Adrenal gland (tissue), 12 donors: ENCODE measurements around the gene G6PC1. TPM values are rescaled to one million over a fixed set of nuclear protein-coding genes. Genes with fewer than 3 reads are reported as not detected.
"Not testable (repeated sequence)": the region's sequence is repeated elsewhere in the genome, so short reads cannot be mapped to it uniquely, and the experiment has no call there.

Experiments
- DNase-seq, 7 donors: peaks; one replicate each; pipeline ENCODE4 v3.0.0-alpha.2; 2019 to 2020
- H3K27ac ChIP-seq, 5 donors: fragments of 200-600 bp; sonication (generic) in 4 of 5; 1 replicate in 3 of 5; 2 replicates in 2 of 5; pipeline versions ENCODE4 v1.5.1 to v1.8.0; 2016 to 2020; ENCODE audit warnings: mild to moderate bottlenecking in 1 of 5
- H3K27me3 ChIP-seq: fragments of 200-600 bp; 2 replicates; pipeline ENCODE4 v1.8.0; 2021
- H3K36me3 ChIP-seq, 2 donors: fragments of 200-600 bp; replicated peaks in 1 of 2; 1 replicate in 1 of 2; 2 replicates in 1 of 2; pipeline versions ENCODE4 v1.5.1 to v1.8.0; 2018 to 2022
- H3K4me1 ChIP-seq, 2 donors: fragments of 200-600 bp; replicated peaks in 1 of 2; 1 replicate in 1 of 2; 2 replicates in 1 of 2; pipeline versions ENCODE4 v1.5.1 to v1.8.0; 2018 to 2021
- H3K4me3 ChIP-seq, 4 donors: fragments of 200-600 bp; sonication (generic) in 3 of 4; one replicate each; pipeline ENCODE4 v1.5.1; 2016 to 2018
- H3K9me3 ChIP-seq, 3 donors: fragments of 200-600 bp; sonication (generic) in 1 of 3; replicated peaks in 1 of 3; 1 replicate in 2 of 3; 2 replicates in 1 of 3; pipeline versions ENCODE4 v1.5.1 to v1.8.0; 2016 to 2021
- POLR2A ChIP-seq, 2 donors: fragments of 450-650 bp; IDR thresholded peaks; one replicate each; pipeline ENCODE4 v1.6.1; 2017; ENCODE audit warnings: antibody characterized with exemption in 2 of 2, mild to moderate bottlenecking in 2 of 2, moderate library complexity in 1 of 2
- WGBS, 4 donors: extraction: QIAGEN DNeasy Blood & Tissue Kit in 2 of 4; methylation state at CpG; one replicate each; pipeline versions ENCODE4 v1.1.5 to v1.1.7; 2013 to 2017; 5-methylcytosine and 5-hydroxymethylcytosine counted together
- intact Hi-C, 2 donors: fragments of 100-400 bp; cut with DNase I; formaldehyde crosslinking; loops; one replicate each; pipeline versions ENCODE4 v1.14.1 to v1.15.0; 2022 to 2023
- polyA plus RNA-seq, 3 donors: library from polyadenylated mRNA; stranded (reverse); fragments of 200-250 nt in 2 of 3; fragments of 350-450 nt in 1 of 3; fragmentation: Illumina TruSeq in 1 of 3; extraction: RNeasy Lipid Tissue Mini Kit (QIAGEN cat#74804) in 1 of 3; gene quantifications; one replicate each; pipeline ENCODE4 v1.2.3, GENCODE V29; 2013 to 2014
- total RNA-seq, 9 donors: library from RNA; depleted of rRNA in 4 of 9; stranded (reverse); fragments of >200 nt in 4 of 9; fragments of 120-200 nt in 1 of 9; fragmentation: NEBNext Ultra II Directional in 1 of 9; extraction: Animal tissue kit (Norgen Biotek cat#: 25700) in 1 of 9; gene quantifications; one replicate each; pipeline versions ENCODE4 v1.1.0 to v1.2.4, GENCODE V29; 2013 to 2023
- TF ChIP-seq, protein P1 (sequence below), 6 experiments: fragments of 450-650 bp in 4 of 6; fragments of 200-600 bp in 2 of 6; sonication (generic) in 1 of 6; IDR thresholded peaks; 1 replicate in 5 of 6; 2 replicates in 1 of 6; pipeline versions ENCODE4 v1.5.1 to v1.8.0; 2016 to 2021; ENCODE audit warnings: antibody characterized with exemption in 6 of 6, mild to moderate bottlenecking in 2 of 6, moderate library complexity in 1 of 6
- donor health status: healthy with polysubstance abuse.
- donor health status: Bipolar disorder and iron deficiency.
- donor health status: DM: yes; HTN: yes; CAD: no.
- donor health status: DM: no; HTN: no; CAD: no.
- donor health status: DM: no; HTN: no; CAD: no.
- donor health status: DM: yes; HTN: yes; CAD: no.

G6PC1 gene
- total and polyA plus RNA-seq, 12 donors = 0.09 to 0.18 (median 0.14) TPM; not detected in 8

GRCh38 chr17:42894283-42895184, 6.1 kb upstream of the G6PC1 start:
- Histone ChIP-seq H3K9me3 (no peaks in the 10 kb centered on the region), H3K4me3 (no peak overlapping the region), H3K4me1 (peaks cover 11 to 13% of the 10 kb centered on the region in 2 donors), H3K36me3 (no peaks in the 10 kb centered on the region), H3K27me3 (no peaks in the 10 kb centered on the region), H3K27ac (peak overlapping the region in 2 of 5 donors; percentile 21 to 71)
- 68 to 85% (median 78%) methylated on average over 12 of the region's 12 CpGs for WGBS, 4 donors
- no peak for TF ChIP-seq POLR2A (IDR thresholded peaks at IDR 0.05)
- TF ChIP-seq, protein P1, sequence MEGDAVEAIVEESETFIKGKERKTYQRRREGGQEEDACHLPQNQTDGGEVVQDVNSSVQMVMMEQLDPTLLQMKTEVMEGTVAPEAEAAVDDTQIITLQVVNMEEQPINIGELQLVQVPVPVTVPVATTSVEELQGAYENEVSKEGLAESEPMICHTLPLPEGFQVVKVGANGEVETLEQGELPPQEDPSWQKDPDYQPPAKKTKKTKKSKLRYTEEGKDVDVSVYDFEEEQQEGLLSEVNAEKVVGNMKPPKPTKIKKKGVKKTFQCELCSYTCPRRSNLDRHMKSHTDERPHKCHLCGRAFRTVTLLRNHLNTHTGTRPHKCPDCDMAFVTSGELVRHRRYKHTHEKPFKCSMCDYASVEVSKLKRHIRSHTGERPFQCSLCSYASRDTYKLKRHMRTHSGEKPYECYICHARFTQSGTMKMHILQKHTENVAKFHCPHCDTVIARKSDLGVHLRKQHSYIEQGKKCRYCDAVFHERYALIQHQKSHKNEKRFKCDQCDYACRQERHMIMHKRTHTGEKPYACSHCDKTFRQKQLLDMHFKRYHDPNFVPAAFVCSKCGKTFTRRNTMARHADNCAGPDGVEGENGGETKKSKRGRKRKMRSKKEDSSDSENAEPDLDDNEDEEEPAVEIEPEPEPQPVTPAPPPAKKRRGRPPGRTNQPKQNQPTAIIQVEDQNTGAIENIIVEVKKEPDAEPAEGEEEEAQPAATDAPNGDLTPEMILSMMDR (IDR thresholded peaks at IDR 0.05) = no peak
- intact Hi-C loops = no loop called here
- DNase-seq = no peak

DNA sequence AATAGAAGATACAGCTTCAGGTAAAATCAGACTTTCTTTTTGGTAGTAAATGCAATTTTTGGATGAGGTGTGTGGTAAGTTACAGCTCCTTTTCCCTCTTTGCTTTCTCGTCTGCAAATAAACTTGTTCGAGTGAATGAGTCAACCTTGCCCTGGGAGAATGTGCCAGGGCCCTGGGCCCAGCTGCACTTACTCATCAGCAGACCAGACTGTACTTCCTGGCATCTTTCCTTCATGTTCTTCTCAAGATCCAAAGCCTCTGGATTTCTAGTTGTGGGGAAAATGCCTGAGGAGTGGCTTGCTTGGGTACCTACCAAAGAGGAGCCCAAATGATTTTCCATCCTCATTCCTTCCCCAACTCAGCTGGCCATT, 5.4 kb upstream of the G6PC1 start:
- 4 to 20% (median 11%) methylated on average over 2 of the region's 2 CpGs for WGBS, 4 donors

DNA sequence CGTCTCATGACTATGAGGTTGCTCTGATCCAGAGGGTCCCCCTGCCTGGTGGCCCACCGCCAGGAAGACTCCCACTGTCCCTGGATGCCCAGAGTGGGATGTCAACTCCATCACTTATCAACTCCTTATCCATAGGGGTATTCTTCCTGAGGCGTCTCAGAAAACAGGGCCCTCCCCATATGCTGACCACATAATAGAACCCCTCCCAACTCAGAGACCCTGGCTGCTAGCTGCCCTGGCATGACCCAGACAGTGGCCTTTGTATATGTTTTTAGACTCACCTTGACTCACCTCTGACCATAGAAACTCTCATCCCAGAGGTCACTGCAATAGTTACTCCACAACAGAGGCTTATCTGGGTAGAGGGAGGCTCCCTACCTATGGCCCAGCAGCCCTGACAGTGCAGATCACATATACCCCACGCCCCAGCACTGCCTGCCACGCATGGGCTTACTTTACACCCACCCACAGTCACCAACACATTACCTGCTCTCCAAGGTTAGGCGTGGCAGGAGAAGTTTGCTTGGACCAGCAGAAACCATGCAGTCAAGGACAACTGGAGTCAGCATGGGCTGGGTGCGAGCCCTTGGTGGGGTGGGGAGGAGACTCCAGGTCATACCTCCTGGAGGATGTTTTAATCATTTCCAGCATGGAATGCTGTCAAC, 2.3 kb upstream of the G6PC1 start:
- no peak for TF ChIP-seq POLR2A (IDR thresholded peaks at IDR 0.05)
- TF ChIP-seq, protein P1 (IDR thresholded peaks at IDR 0.05) = no peak
- intact Hi-C loops = no loop called here
- Histone ChIP-seq H3K27ac (no peak overlapping the region), H3K36me3 (no peaks in the 10 kb centered on the region), H3K4me1 (peaks cover 11 to 13% of the 10 kb centered on the region in 2 donors), H3K27me3 (no peaks in the 10 kb centered on the region), H3K9me3 (no peaks in the 10 kb centered on the region), H3K4me3 (no peak overlapping the region)
- DNase-seq = no peak
- WGBS, 4 donors = 77 to 93% (median 81%) methylated on average over 4 to 7 of the region's 7 CpGs

More for the DNA sequence above, 5.4 kb upstream of the G6PC1 start:
- Histone ChIP-seq H3K27ac (peak overlapping the region in 1 of 5 donors; percentile 47), H3K4me1 (peaks cover 11 to 13% of the 10 kb centered on the region in 2 donors), H3K4me3 (no peak overlapping the region), H3K36me3 (no peaks in the 10 kb centered on the region), H3K27me3 (no peaks in the 10 kb centered on the region), H3K9me3 (no peaks in the 10 kb centered on the region)
- TF ChIP-seq POLR2A (IDR thresholded peaks at IDR 0.05) = no peak
- TF ChIP-seq, protein P1 (IDR thresholded peaks at IDR 0.05) = no peak
- DNase-seq = peak; percentile 27 to 82 (median 71)
- intact Hi-C loops = no loop called here

- 67 to 90% (median 75%) methylated on average over 3 of the region's 3 CpGs for WGBS, 4 donors
- H3K4me3 ChIP-seq, H3K36me3 ChIP-seq, H3K9me3 ChIP-seq, DNase-seq, H3K27ac ChIP-seq, H3K4me1 ChIP-seq, intact Hi-C loops, H3K27me3 ChIP-seq: not testable (repeated sequence)
Observed at GRCh38 chr17:42899981-42900380, 618 bp upstream of the G6PC1 start.
